Right hindlimb (tissue), 1 donor: Measurements from ENCODE around the gene C2orf15.
A peak's percentile ranks its signal among the peaks of the same experiment; 100 is the strongest.
"Not testable (repeated sequence)": the region's sequence is repeated elsewhere in the genome, so short reads cannot be mapped to it uniquely, and the experiment has no call there.

Experiments
- DNase-seq: peaks from one replicate; pipeline ENCODE4 v3.0.0-alpha.2; 2018

C2orf15 gene

DNA sequence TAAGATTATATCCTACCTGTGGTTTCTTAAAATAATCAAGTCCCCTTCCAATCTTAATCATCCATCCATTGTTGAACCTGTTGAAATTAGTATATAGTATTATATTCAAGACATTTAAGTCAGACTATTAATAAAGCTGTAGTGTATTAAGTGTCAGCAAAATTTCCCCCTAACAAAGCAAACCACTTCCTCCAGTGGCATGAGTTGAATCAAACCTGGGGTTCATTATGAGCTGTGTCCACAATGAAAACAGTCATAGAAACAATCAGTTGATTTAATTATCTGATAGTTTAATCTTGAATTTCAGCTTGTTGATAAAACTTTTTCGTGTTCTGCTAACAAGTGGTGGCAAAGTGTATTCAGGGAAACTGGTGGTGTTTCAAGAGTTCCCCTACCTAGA, 28.0 kb downstream of the C2orf15 start:
- DNase-seq: no peak

GRCh38 chr2:99171377-99172140, 30.1 kb downstream of the C2orf15 start:
- DNase-seq: no peak

DNA sequence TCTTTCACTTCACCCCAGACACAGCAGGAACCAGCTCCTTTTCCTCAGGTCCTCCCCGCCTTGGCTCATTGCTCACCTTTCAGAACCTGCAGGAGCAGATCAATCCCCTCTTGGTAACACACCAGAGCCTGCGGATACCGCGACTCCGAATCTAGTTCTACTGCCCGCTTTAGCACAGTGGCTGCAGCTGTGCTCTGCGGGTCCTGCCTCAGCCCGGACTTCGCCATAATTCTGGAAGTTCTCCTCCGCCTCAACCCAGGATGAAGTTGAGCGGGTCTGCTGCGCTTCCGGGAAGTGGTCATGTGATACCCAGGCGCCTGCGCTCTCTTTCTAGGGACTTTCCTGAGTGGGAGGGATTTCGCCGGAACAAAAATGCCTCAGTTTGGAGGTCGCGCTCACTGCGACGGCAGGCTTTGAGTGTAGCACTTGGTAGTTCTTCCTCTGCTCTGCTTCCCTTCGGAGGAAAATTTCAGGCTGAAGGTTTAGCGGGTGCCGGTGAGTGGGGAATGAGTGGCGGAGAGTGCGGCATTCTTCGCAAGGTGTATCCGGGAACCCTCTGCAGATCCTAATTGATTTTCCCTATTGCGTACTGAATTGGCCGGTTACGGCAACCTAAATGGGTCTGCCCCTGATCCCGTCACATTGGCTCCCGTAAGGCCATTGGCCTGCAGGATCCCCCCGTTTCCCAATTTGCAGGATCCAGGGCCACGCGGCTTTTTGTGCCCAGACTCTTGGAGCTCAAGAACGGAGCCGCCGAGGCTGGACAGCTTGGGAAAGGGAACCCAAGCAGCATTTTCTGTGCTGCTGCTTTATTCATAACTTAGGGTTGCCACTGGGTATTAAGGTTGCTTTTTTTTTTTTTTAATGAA, 39.5 kb downstream of the C2orf15 start, which contains the start of the genes MITD1 and MRPL30:
TSS of gene MITD1 (minus strand) at position 304 of the 869 bp plus-strand sequence. CDS start at position 227, 77 bp downstream.
TSS of gene MRPL30 (plus strand) at position 430 of the 869 bp plus-strand sequence. CDS start 5,020 bp downstream, outside the sequence.
- DNase-seq: peak; percentile 96

- no peak for DNase-seq
Observed at GRCh38 chr2:99181624-99182000, 40.1 kb downstream of the C2orf15 start.

DNA sequence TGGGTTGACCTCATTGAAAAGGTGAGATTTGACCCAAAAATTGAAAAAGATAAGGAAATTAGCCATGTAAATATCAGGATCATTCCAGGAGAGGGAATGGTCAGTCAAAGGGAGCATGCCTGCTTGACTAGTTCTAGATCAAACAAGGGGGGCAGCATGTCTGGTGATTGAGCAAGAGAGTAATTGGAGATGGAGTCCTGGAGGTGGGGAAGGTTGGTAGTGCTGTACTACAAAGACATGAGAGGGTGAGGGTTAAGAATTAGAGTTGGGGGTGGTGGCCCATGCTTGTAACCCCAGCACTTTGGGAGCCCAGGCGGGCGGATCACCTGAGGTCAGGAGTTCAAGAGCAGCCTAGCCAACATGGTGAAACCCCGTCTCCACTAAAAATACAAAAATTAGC, 41.5 kb downstream of the C2orf15 start:
- DNase-seq: no peak

- DNase-seq: no peak
Observed at GRCh38 chr2:99184811-99185210, 43.3 kb downstream of the C2orf15 start.

DNA sequence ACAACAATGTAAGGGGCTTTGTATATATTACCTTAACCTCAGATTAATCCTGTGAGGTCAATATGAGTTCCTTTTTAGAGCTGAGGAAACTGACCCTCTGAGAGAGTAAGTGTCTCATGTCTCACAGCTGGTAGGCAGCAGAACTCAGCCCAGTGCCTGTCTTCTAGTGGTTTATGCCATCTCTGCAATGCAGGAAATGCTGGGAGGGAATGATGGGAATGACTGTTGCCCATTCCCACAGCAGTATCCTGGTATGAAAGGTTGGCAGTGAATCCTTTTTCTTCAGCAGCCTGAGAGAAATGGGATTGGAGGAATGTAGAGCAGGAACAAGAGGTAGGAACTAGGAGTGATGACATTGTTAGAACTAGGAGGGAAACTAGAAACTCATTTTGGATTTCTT, 45.5 kb downstream of the C2orf15 start:
- no peak for DNase-seq

GRCh38 chr2:99188357-99188756, 46.9 kb downstream of the C2orf15 start:
- DNase-seq: no peak

- no peak for DNase-seq
Observed at GRCh38 chr2:99190548-99190947, 49.0 kb downstream of the C2orf15 start.

DNA sequence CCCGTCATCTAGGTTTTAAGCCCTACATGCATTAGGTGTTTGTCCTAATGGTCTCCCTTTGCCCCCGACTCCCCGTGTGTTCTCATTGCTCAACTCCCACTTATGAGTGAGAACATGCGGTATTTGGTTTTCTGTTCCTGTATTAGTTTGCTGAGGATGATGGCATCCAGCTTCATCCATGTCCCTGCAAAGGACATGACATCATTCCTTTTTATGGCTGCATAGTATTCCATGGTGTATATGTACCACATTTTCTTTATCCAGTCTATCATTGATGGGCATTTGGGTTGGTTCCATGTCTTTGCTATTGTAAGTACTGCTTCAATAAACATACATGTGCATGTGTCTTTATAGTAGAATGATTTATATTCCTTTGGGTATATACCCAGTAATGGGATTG, 50.9 kb downstream of the C2orf15 start:
- not testable (repeated sequence) for DNase-seq

- DNase-seq: no peak
Observed at GRCh38 chr2:99198103-99198841, 56.8 kb downstream of the C2orf15 start.

DNA sequence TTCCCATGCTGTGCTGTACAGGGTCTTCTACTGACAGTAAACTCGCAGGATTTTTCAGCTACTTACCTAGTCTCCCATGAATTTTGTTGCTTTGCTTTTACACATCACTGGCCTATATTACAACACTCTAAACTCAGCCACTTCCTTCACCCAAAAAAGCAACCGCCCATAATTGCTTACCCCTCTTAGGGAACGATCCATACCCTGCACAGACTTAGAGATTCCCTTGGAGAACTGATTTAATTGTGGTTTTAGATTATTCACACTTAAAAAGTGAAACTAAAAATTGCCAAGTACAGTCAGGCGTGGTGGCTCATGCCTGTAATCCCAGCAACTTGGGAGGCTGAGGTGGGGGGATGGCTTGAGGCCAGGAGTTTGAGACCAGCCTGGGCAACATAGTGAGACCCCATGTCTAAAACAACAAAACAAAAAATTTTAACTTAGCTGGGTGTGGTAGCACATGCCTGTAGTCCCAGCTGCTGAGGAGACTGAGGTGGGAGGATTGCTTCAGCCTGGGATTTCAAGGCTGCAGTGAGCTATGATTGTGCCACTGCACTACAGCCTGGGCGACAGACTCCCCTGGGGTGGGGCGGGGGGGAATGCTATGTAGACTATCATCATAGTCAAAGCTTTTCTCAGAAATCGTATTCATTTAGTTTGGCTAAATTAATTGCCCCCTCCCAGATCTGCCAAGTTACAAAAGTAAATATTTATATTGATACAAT, 58.7 kb downstream of the C2orf15 start:
- DNase-seq: no peak
